Heart left ventricle (tissue), 16 donors: ENCODE results near the gene PHIP. TPM values are rescaled to one million over a fixed set of nuclear protein-coding genes. Genes with fewer than 3 reads are reported as not detected.

Source experiments
- ATAC-seq, 4 donors: fragments of 200-7000 bp; cut with Tn5 transposase; one replicate each; pipeline ENCODE4 v1.9.1; 2020 to 2022; ENCODE audit warnings: moderate library complexity in 4 of 4, mild to moderate bottlenecking in 3 of 4, moderate number of reproducible peaks in 1 of 4
- DNase-seq, 5 donors: peaks; one replicate each; pipeline ENCODE4 v3.0.0-alpha.2; 2020
- H3K27ac ChIP-seq, 12 donors: fragments of 200-600 bp; sonication (generic) in 4 of 12; one replicate each; pipeline versions ENCODE4 v1.5.0 to v1.8.0; 2016 to 2022; ENCODE audit warnings: mild to moderate bottlenecking in 2 of 12
- H3K27me3 ChIP-seq, 9 donors: fragments of 200-600 bp; sonication (generic) in 2 of 9; one replicate each; pipeline versions ENCODE4 v1.5.1 to v1.8.0; 2016 to 2022; ENCODE audit warnings: mild to moderate bottlenecking in 3 of 9
- H3K36me3 ChIP-seq, 9 donors: fragments of 200-600 bp; sonication (generic) in 2 of 9; one replicate each; pipeline versions ENCODE4 v1.5.0 to v1.8.0; 2018 to 2022; ENCODE audit warnings: mild to moderate bottlenecking in 2 of 9
- H3K4me1 ChIP-seq, 12 donors: fragments of 200-600 bp; sonication (generic) in 4 of 12; one replicate each; pipeline versions ENCODE4 v1.5.0 to v1.8.0; 2016 to 2022; ENCODE audit warnings: mild to moderate bottlenecking in 3 of 12
- H3K4me3 ChIP-seq, 12 donors: fragments of 200-600 bp; sonication (generic) in 4 of 12; one replicate each; pipeline versions ENCODE4 v1.5.0 to v1.8.0; 2017 to 2022; ENCODE audit warnings: mild to moderate bottlenecking in 9 of 12, moderate library complexity in 4 of 12
- H3K9me3 ChIP-seq, 12 donors: fragments of 200-600 bp; sonication (generic) in 4 of 12; one replicate each; pipeline versions ENCODE4 v1.5.0 to v1.8.0; 2016 to 2022; ENCODE audit warnings: mild to moderate bottlenecking in 1 of 12
- CTCF ChIP-seq, 12 donors: fragments of 200-600 bp; sonication (generic) in 4 of 12; IDR thresholded peaks; one replicate each; pipeline versions ENCODE4 v1.5.0 to v1.8.0; 2018 to 2022; ENCODE audit warnings: antibody characterized with exemption in 12 of 12, mild to moderate bottlenecking in 5 of 12
- POLR2A ChIP-seq, 2 donors: fragments of 450-650 bp; IDR thresholded peaks; one replicate each; pipeline ENCODE4 v1.6.1; 2017; ENCODE audit warnings: antibody characterized with exemption in 2 of 2, mild to moderate bottlenecking in 2 of 2, moderate library complexity in 2 of 2
- WGBS, 4 donors: extraction: QIAGEN DNeasy Blood & Tissue Kit in 2 of 4; methylation state at CpG; one replicate each; pipeline versions ENCODE4 v1.1.5 to v1.1.7; 2013 to 2018; 5-methylcytosine and 5-hydroxymethylcytosine counted together
- intact Hi-C, 10 donors: fragments of 100-400 bp; cut with DNase I; formaldehyde crosslinking; loops; one replicate each; pipeline versions ENCODE4 v1.11.1 to v1.14.2; 2022
- polyA plus RNA-seq, 2 donors: library from polyadenylated mRNA; stranded (reverse); fragments of 200-250 nt; gene quantifications; one replicate each; pipeline ENCODE4 v1.2.3, GENCODE V29; 2013
- total RNA-seq, 9 donors: library from RNA; depleted of rRNA in 2 of 9; stranded (reverse); fragments of >200 nt in 2 of 9; fragmentation: NEBNext Ultra II Directional in 3 of 9; extraction: Animal tissue kit (Norgen Biotek cat#: 25700) in 3 of 9; gene quantifications; one replicate each; pipeline versions ENCODE4 v1.1.0 to v1.2.4, GENCODE V29; 2016 to 2023
- donor health status: ischemic (EF 13 %, LVEDD 7.1; RV severe dilation, severe dysfunction).
- donor health status: healthy with polysubstance abuse.
- donor health status: DM: no; HTN: yes; CAD: no.
- donor health status: DM: no; HTN: no; CAD: no.
- donor health status: ischemic (EF 25% LVEDD 6.9; RV normal size, moderate dysfunction).
- donor health status: ischemic (EF 25% LVEDD 5.7; RV mildly dilated, moderate dysfunction).
- donor health status: healthy.
- donor health status: DM: yes; HTN: yes; CAD: no.
- donor health status: ischemic (EF 35%, LVEDD 5.7; RV mildly dilated, moderate dysfunction).
- donor health status: nonischemic (EF 11% LVEDD 7.7; RV severe dilation, severe dysfunction).
- donor health status: DM: yes; HTN: yes; CAD: no.
- donor health status: PGD.
- donor health status: ischemic (EF 29% LVEDD 5.4; RV normal size, mild dysfunction).
- donor health status: nonischemic (EF 23%, LVEDD 6.1; RV moderate dilation, normal function).

Gene PHIP
- total and polyA plus RNA-seq, 11 donors, result 5.6 to 18.9 (median 12.5) TPM

GRCh38 chr6:78993955-78994354, 84.1 kb downstream of the PHIP start:
- Histone ChIP-seq H3K9me3 (peaks cover 0 to 11% (median 0%) of the 10 kb centered on the region in 12 donors), H3K4me1 (no peaks in the 10 kb centered on the region), H3K36me3 (peaks cover 0 to 100% (median 94%) of the 10 kb centered on the region in 9 donors), H3K27me3 (no peaks in the 10 kb centered on the region), H3K27ac (no peak overlapping the region), H3K4me3 (no peak overlapping the region)
- intact Hi-C loops, result no loop called here
- no peak for TF ChIP-seq POLR2A (IDR thresholded peaks at IDR 0.05)
- no peak for TF ChIP-seq CTCF (IDR thresholded peaks at IDR 0.05)
- ATAC-seq (no peak), DNase-seq (no peak)
- 95 to 97% (median 96%) methylated on average over 5 of the region's 5 CpGs for WGBS, 4 donors

- WGBS, 4 donors, result 94 to 99% (median 97%) methylated on average over 2 of the region's 2 CpGs
- Histone ChIP-seq H3K27ac (no peak overlapping the region), H3K4me3 (no peak overlapping the region), H3K36me3 (peaks cover 0 to 100% (median 94%) of the 10 kb centered on the region in 9 donors), H3K27me3 (no peaks in the 10 kb centered on the region), H3K9me3 (peaks cover 0 to 10% (median 0%) of the 10 kb centered on the region in 12 donors), H3K4me1 (peaks cover 0 to 5% (median 0%) of the 10 kb centered on the region in 12 donors)
- TF ChIP-seq POLR2A (IDR thresholded peaks at IDR 0.05) (no peak), CTCF (IDR thresholded peaks at IDR 0.05) (no peak)
- intact Hi-C loops, result no loop called here
- DNase-seq (no peak), ATAC-seq (no peak)
These were observed 88.9 kb downstream of the PHIP start for GRCh38 chr6:78989191-78989590.

DNA sequence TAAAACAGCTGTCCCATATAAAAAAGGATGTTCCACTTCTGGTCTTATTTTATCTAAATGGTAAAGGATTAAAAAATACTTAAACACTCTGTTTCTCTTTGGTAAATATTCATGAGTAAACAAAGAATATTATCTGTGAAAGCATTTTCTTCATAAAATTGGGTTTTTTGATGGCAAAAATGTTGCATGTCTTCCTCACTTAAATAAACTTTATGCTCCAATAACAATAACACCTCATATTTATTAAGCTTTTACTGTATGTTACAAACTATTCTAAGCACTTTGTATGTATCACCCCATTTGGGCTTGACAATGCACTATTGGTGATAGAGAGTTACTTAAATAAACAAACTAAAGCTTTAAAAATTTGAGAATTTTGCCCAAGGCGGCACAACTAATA, 91.9 kb downstream of the PHIP start:
- TF ChIP-seq CTCF (IDR thresholded peaks at IDR 0.05) (no peak), POLR2A (IDR thresholded peaks at IDR 0.05) (no peak)
- no peaks in the 10 kb centered on the region for H3K9me3 ChIP-seq
- H3K27me3 ChIP-seq, result no peaks in the 10 kb centered on the region
- intact Hi-C loops, result no loop called here
- H3K4me3 ChIP-seq, result no peak overlapping the region
- peaks cover 0 to 16% (median 0%) of the 10 kb centered on the region in 12 donors for H3K4me1 ChIP-seq
- no peak for DNase-seq
- no peak overlapping the region for H3K27ac ChIP-seq
- WGBS, 4 donors, result 95 to 99% (median 98%) methylated on average over 1 of the region's 1 CpG
- peaks cover 0 to 100% (median 97%) of the 10 kb centered on the region in 9 donors for H3K36me3 ChIP-seq
- no peak for ATAC-seq

GRCh38 chr6:78984225-78984950, 93.7 kb downstream of the PHIP start:
- ATAC-seq, result peak; percentile 92 to 97 (median 96)

More at GRCh38 chr6:78984225-78984950, 93.7 kb downstream of the PHIP start:
- Histone ChIP-seq H3K4me3 (no peak overlapping the region), H3K27ac (peak overlapping the region in 9 of 12 donors; percentile 2 to 61 (median 51)), H3K9me3 (no peaks in the 10 kb centered on the region), H3K4me1 (peaks cover 0 to 16% (median 0%) of the 10 kb centered on the region in 12 donors), H3K27me3 (no peaks in the 10 kb centered on the region), H3K36me3 (peaks cover 0 to 100% (median 97%) of the 10 kb centered on the region in 9 donors)
- intact Hi-C loops, result no loop called here
- TF ChIP-seq CTCF (IDR thresholded peaks at IDR 0.05), result no peak
- TF ChIP-seq POLR2A (IDR thresholded peaks at IDR 0.05), result no peak
- WGBS, 4 donors, result 49 to 55% (median 53%) methylated on average over 4 of the region's 4 CpGs
- no peak for DNase-seq
